HepG2 (cell line): ENCODE results near the gene RACGAP1. TPM values are rescaled to one million over a fixed set of nuclear protein-coding genes. Genes with fewer than 3 reads are reported as not detected.

Source experiments
- ATAC-seq: fragments of 200-7000 bp; cut with Tn5 transposase; 3 replicates; pipeline ENCODE4 v1.9.1; 2020; ENCODE audit warnings: mild to moderate bottlenecking, moderate library complexity
- BruUV-seq: library from RNA; stranded (reverse); fragments of 400-500 nt; replicated peaks from 2 replicates; lab custom pipeline; 2021; lab: Mats Ljungman, UMichigan
- CTCF ChIA-PET: fragments of 300-600 bp; formaldehyde crosslinking; extraction: SDS; loops from one replicate; lab custom pipeline; 2021; ENCODE audit warnings: low total read pairs, inconsistent platforms, low intra/inter-chr PET ratio; lab: Yijun Ruan, JAX
- POLR2A ChIA-PET: fragments of 350-600 bp; sonication (Branson Sonifier 250); formaldehyde crosslinking; loops from one replicate; lab custom pipeline; 2020; ENCODE audit warnings: antibody characterized with exemption, inconsistent platforms; lab: Yijun Ruan, JAX
- DNase-seq: peaks from one replicate; pipeline ENCODE4 v3.0.0-alpha.2; 2015; ENCODE audit warnings: low spot score
- FAIRE-seq: peaks from 3 replicates; lab custom pipeline; 2011; peaks lifted over from hg19 to GRCh38; lab: Jason Lieb, UNC
- H2AFZ ChIP-seq: one replicate; pipeline ENCODE4 v1.6.1; 2011; ENCODE audit warnings: low read length, inconsistent platforms
- H3K27ac ChIP-seq: fragments of 300-600 bp; 3 replicates; pipeline ENCODE4 v1.8.0; 2011; ENCODE audit warnings: mixed run types, mild to moderate bottlenecking, mixed read lengths, low read length, inconsistent platforms; ENCODE audit not compliant: insufficient read depth; ENCODE audit errors: extremely low read length
- H3K27me3 ChIP-seq, 2 experiments: fragments of 200-600 bp in 1 of 2; 2 replicates in 1 of 2; 3 replicates in 1 of 2; pipeline versions ENCODE4 v1.6.0 to v1.8.0; 2011; ENCODE audit warnings: low read length in 2 of 2, mild to moderate bottlenecking in 2 of 2, moderate library complexity in 2 of 2, inconsistent platforms in 1 of 2; ENCODE audit not compliant: insufficient read depth in 2 of 2, control insufficient read depth in 1 of 2
- H3K36me3 ChIP-seq, 2 experiments: fragments of 200-600 bp in 1 of 2; replicated peaks in 1 of 2; 2 replicates in 1 of 2; 3 replicates in 1 of 2; pipeline versions ENCODE4 v1.5.1 to v1.8.0; 2011; ENCODE audit warnings: low read length in 2 of 2, inconsistent platforms in 1 of 2; ENCODE audit not compliant: insufficient read depth in 2 of 2, control insufficient read depth in 1 of 2
- H3K4me1 ChIP-seq: 2 replicates; pipeline ENCODE4 v1.5.1; 2012; ENCODE audit warnings: low read length, inconsistent platforms; ENCODE audit not compliant: insufficient read depth
- H3K4me2 ChIP-seq: 2 replicates; pipeline ENCODE4 v1.6.0; 2011; ENCODE audit warnings: low read depth, low read length, inconsistent platforms
- H3K4me3 ChIP-seq, 3 experiments: fragments of 200-600 bp in 1 of 3; sonication (generic), shearing (Covaris generic) in 1 of 3; replicated peaks in 1 of 3; 2 replicates each; pipeline ENCODE4 v1.5.1; 2011 to 2016; ENCODE audit warnings: low read length in 3 of 3, inconsistent platforms in 2 of 3, low read depth in 2 of 3, mild to moderate bottlenecking in 2 of 3, control low read depth in 1 of 3, mixed read lengths in 1 of 3; ENCODE audit not compliant: insufficient read depth in 1 of 3
- H3K79me2 ChIP-seq: one replicate; pipeline ENCODE4 v1.6.1; 2011; ENCODE audit warnings: low read length, inconsistent platforms; ENCODE audit not compliant: insufficient read depth
- H3K9ac ChIP-seq: 2 replicates; pipeline ENCODE4 v1.6.0; 2011; ENCODE audit warnings: mild to moderate bottlenecking, low read depth, low read length, inconsistent platforms; ENCODE audit not compliant: insufficient read depth
- H3K9me3 ChIP-seq: 2 replicates; pipeline ENCODE4 v1.5.1; 2012; ENCODE audit warnings: mild to moderate bottlenecking, low read length
- H4K20me1 ChIP-seq: 2 replicates; pipeline ENCODE4 v1.6.0; 2011; ENCODE audit warnings: inconsistent platforms, mild to moderate bottlenecking, low read length, moderate library complexity; ENCODE audit not compliant: insufficient read depth
- KDM6A ChIP-seq: IDR thresholded peaks from 2 replicates; pipeline ENCODE4 v1.6.1; 2016; ENCODE audit warnings: low read depth
- POLR2A ChIP-seq, 2 experiments: IDR thresholded peaks; 2 replicates each; pipeline ENCODE4 v1.6.1; 2011; ENCODE audit warnings: low read depth in 2 of 2, low read length in 2 of 2, mild to moderate bottlenecking in 1 of 2, moderate library complexity in 1 of 2; ENCODE audit not compliant: insufficient read depth in 1 of 2
- RBFOX2 ChIP-seq: fragments of 200-400 bp; formaldehyde crosslinking; IDR thresholded peaks from 2 replicates; pipeline ENCODE4 v1.6.1; 2017; ENCODE audit warnings: low read depth, mild to moderate bottlenecking, low read length
- SCMH1 ChIP-seq: sonication (generic); formaldehyde crosslinking; IDR thresholded peaks from 2 replicates; pipeline ENCODE4 v1.9.0; 2021; ENCODE audit warnings: missing genetic modification reagents, mild to moderate bottlenecking, borderline replicate concordance
- ZFX ChIP-seq: sonication (generic); formaldehyde crosslinking; IDR thresholded peaks from 2 replicates; pipeline ENCODE4 v1.4.0; 2020; ENCODE audit warnings: mild to moderate bottlenecking, low read depth, missing genetic modification reagents, moderate library complexity
- ZNF121 ChIP-seq: sonication (generic); formaldehyde crosslinking; IDR thresholded peaks from 2 replicates; pipeline ENCODE4 v1.5.0; 2020; ENCODE audit warnings: mild to moderate bottlenecking, missing genetic modification reagents
- ZNF234 ChIP-seq: sonication (generic); formaldehyde crosslinking; conservative IDR thresholded peaks from 2 replicates; pipeline ENCODE4 v1.5.1; 2020; ENCODE audit warnings: mild to moderate bottlenecking, missing genetic modification reagents
- ZNF274 ChIP-seq: sonication (generic); formaldehyde crosslinking; IDR thresholded peaks from 2 replicates; pipeline ENCODE4 v1.5.1; 2020; ENCODE audit warnings: mild to moderate bottlenecking, missing genetic modification reagents
- ZNF558 ChIP-seq: sonication (generic); formaldehyde crosslinking; IDR thresholded peaks from 2 replicates; pipeline ENCODE4 v1.9.0; 2022; ENCODE audit warnings: mild to moderate bottlenecking, missing genetic modification reagents, borderline replicate concordance
- WGBS: methylation state at CpG from one replicate; pipeline ENCODE4 v1.1.6; 2017; ENCODE audit warnings: low lambda C conversion rate; 5-methylcytosine and 5-hydroxymethylcytosine counted together
- in situ Hi-C: cut with HindIII; loops from 2 replicates; pipeline ENCODE4 v1.10.0; 2017; ENCODE audit warnings: low pct_unique_long_range_greater_than_20kb; ENCODE audit not compliant: extremely low pct_ligation_motif_present
- intact Hi-C: fragments of 100-400 bp; cut with micrococcal nuclease; formaldehyde crosslinking; loops from one replicate; pipeline ENCODE4 v1.10.0; 2022; ENCODE audit not compliant: unreplicated experiment
- polyA plus RNA-seq, 8 experiments: library from polyadenylated mRNA; depleted of rRNA in 3 of 8; stranded (reverse) in 7 of 8; unstranded in 1 of 8; fragments of >200 nt; fragmentation: Illumina TruSeq in 4 of 8; extraction: Trizol in 4 of 8; gene quantifications; 2 replicates each; pipeline versions ENCODE4 v1.2.1 to v1.2.3, GENCODE V29; 2011 to 2016; ENCODE audit warnings: low read depth in 4 of 8, missing spikeins in 1 of 8, mixed read lengths in 1 of 8; ENCODE audit not compliant: insufficient read depth in 1 of 8
- total RNA-seq, 5 experiments: library from RNA; depleted of rRNA; stranded (reverse); fragments of >200 nt; fragmentation: Illumina TruSeq; extraction: Trizol; gene quantifications; 2 replicates each; pipeline ENCODE4 v1.2.3, GENCODE V29; 2016; ENCODE audit warnings: low read depth in 1 of 5
- TF ChIP-seq, protein P1 (sequence below): sonication (generic); formaldehyde crosslinking; IDR thresholded peaks from 2 replicates; pipeline ENCODE4 v1.4.0; 2020; ENCODE audit warnings: missing genetic modification reagents

RACGAP1 gene
- total and polyA plus RNA-seq, 2 of the 13 experiments (the other 11 are each of a cell fraction or from before 2014, with no cell fraction given), result 16.7 to 57.9 TPM

DNA sequence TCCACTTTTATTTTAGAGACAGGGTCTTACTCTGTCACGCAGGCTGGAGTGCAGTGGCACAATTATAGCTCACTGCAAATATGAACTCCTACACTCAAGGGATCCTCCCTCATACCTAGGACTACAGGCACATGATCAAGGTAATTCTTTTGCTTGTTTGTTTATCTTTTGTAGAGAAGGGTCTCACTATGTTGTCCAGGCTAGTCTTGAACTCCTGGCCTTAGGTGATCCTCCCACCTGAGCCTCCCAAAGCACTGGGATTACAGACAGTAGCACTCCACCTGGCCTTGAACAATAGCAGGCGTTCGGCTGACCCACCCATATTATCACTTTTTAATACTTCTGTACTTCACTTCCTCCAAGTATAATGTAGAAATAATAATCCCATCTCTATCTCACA is 1.4 kb upstream of the RACGAP1 start:
- ChIA-PET POLR2A (no interaction called here), CTCF (no interaction called here)
- ATAC-seq (no peak), FAIRE-seq (no peak), DNase-seq (no peak)
- Histone ChIP-seq H3K4me3 (no peak overlapping the region), H3K9me3 (no peaks in the 10 kb centered on the region), H3K27me3 (no peaks in the 10 kb centered on the region; a peak in 1 of 5 replicates), H4K20me1 (no peaks in the 10 kb centered on the region), H3K4me2 (no peak overlapping the region), H3K9ac (no peak overlapping the region), H3K79me2 (peaks cover 33% of the 10 kb centered on the region), H3K4me1 (peaks cover 52% of the 10 kb centered on the region), H3K36me3 (no peaks in the 10 kb centered on the region), H3K27ac (no peak overlapping the region), H2AFZ (no peak overlapping the region)
- intact Hi-C loops (no loop called here), in situ Hi-C loops (no loop called here)
- TF ChIP-seq ZNF558 (CRISPR knock-in tag) (no peak), SCMH1 (CRISPR knock-in tag) (no peak), ZNF274 (CRISPR knock-in tag) (no peak), ZNF234 (CRISPR knock-in tag) (no peak), ZNF121 (CRISPR knock-in tag) (peak; percentile 88), KDM6A (CRISPR knock-in tag) (no peak)
- WGBS, result 94% methylated on average over 3 of the region's 3 CpGs
- BruUV-seq, result no TSS peak

GRCh38 chr12:50024805-50025186 is 498 bp downstream of the RACGAP1 start:
- ATAC-seq, result peak; percentile 66
- Histone ChIP-seq H3K9ac (peak overlapping the region; percentile 82), H3K36me3 (no peaks in the 10 kb centered on the region), H2AFZ (no peak overlapping the region), H3K79me2 (peaks cover 52% of the 10 kb centered on the region), H3K9me3 (no peaks in the 10 kb centered on the region), H3K27me3 (no peaks in the 10 kb centered on the region; a peak in 1 of 5 replicates), H3K4me3 (peak overlapping the region; percentile 72 to 100 (median 88)), H3K4me1 (peaks cover 60% of the 10 kb centered on the region), H3K4me2 (peak overlapping the region; percentile 76)
- no peak for DNase-seq
- in situ Hi-C loops, result no loop called here
- intact Hi-C loops, result loop anchor here (5.0 kb wide), 1 partner anchor 42 kb away; no protein-coding TSS in a partner anchor
- TSS peak; percentile 62 for BruUV-seq
- 3% methylated on average over 9 of the region's 16 CpGs for WGBS
- ChIA-PET CTCF (no interaction called here), POLR2A (interaction anchor here (0.6 to 1.2 kb wide), 5 partner anchors 9 to 283 kb away, joined by 3 to 5 read pairs (median 4); partner anchors contain the start of genes COX14 and TMBIM6)
- FAIRE-seq, result no peak
- TF ChIP-seq ZFX (CRISPR knock-in tag), result peak; percentile 10; the same call in 1 of the 2 replicates
- TF ChIP-seq, protein P1, sequence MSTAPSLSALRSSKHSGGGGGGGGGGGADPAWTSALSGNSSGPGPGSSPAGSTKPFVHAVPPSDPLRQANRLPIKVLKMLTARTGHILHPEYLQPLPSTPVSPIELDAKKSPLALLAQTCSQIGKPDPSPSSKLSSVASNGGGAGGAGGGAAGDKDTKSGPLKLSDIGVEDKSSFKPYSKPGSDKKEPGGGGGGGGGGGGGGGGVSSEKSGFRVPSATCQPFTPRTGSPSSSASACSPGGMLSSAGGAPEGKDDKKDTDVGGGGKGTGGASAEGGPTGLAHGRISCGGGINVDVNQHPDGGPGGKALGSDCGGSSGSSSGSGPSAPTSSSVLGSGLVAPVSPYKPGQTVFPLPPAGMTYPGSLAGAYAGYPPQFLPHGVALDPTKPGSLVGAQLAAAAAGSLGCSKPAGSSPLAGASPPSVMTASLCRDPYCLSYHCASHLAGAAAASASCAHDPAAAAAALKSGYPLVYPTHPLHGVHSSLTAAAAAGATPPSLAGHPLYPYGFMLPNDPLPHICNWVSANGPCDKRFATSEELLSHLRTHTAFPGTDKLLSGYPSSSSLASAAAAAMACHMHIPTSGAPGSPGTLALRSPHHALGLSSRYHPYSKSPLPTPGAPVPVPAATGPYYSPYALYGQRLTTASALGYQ (CRISPR knock-in tag), result no peak
- peak; percentile 11; the same call in 1 of the 2 replicates for TF ChIP-seq RBFOX2
- 0 out of 4 replicates have a peak, but pooled peaks of 1 of the 2 experiments have one; percentile 29 for TF ChIP-seq POLR2A (IDR thresholded peaks at IDR 0.05; ENCODE audit: insufficient read depth in 1 of 2, low read depth in 2 of 2, low read length in 2 of 2)
- TF ChIP-seq, all 625 proteins: peak for 3
- H4K20me1 ChIP-seq, result no peaks in the 10 kb centered on the region
- peak overlapping the region; percentile 64 for H3K27ac ChIP-seq
